OCI-LY1 (cell line): Measurements from ENCODE around the gene GLIPR2.

Experiments used
- H2AFZ ChIP-seq: fragments of 200-600 bp; sonication (generic), shearing (Covaris generic); 2 replicates; pipeline ENCODE4 v1.6.0; 2014; ENCODE audit warnings: antibody characterized with exemption, mild to moderate bottlenecking, low read length
- H3F3A ChIP-seq: fragments of 200-600 bp; sonication (generic), shearing (Covaris generic); 2 replicates; pipeline ENCODE4 v1.6.0; 2014; ENCODE audit warnings: mild to moderate bottlenecking, antibody characterized with exemption, low read length, moderate library complexity; ENCODE audit not compliant: insufficient read depth
- H3K27ac ChIP-seq: fragments of 200-600 bp; sonication (generic); 2 replicates; pipeline ENCODE4 v1.5.1; 2014; ENCODE audit warnings: low read length, mixed run types, mild to moderate bottlenecking, low read depth; ENCODE audit not compliant: poor library complexity, severe bottlenecking
- H3K27me3 ChIP-seq: fragments of 200-600 bp; sonication (generic); 2 replicates; pipeline ENCODE4 v1.6.0; 2014; ENCODE audit warnings: antibody characterized with exemption, mild to moderate bottlenecking, low read length, moderate library complexity; ENCODE audit not compliant: insufficient read depth
- H3K36me3 ChIP-seq: fragments of 200-600 bp; sonication (generic); 2 replicates; pipeline ENCODE4 v1.6.1; 2014; ENCODE audit warnings: mild to moderate bottlenecking, antibody characterized with exemption, low read length, moderate library complexity, mixed read lengths; ENCODE audit not compliant: insufficient read depth
- H3K4me1 ChIP-seq: fragments of 200-600 bp; sonication (generic); 2 replicates; pipeline ENCODE4 v1.5.1; 2014; ENCODE audit warnings: mild to moderate bottlenecking, low read length, moderate library complexity; ENCODE audit not compliant: insufficient read depth, severe bottlenecking
- H3K4me2 ChIP-seq: fragments of 200-600 bp; sonication (generic), shearing (Covaris generic); 2 replicates; pipeline ENCODE4 v1.6.1; 2014; ENCODE audit warnings: low read length
- H3K4me3 ChIP-seq: fragments of 200-600 bp; sonication (generic); 2 replicates; pipeline ENCODE4 v1.5.1; 2014; ENCODE audit warnings: low read length, low read depth, mild to moderate bottlenecking, mixed read lengths; ENCODE audit not compliant: poor library complexity, severe bottlenecking
- H3K79me2 ChIP-seq: fragments of 200-600 bp; shearing (Covaris generic); 2 replicates; pipeline ENCODE4 v1.6.1; 2016; ENCODE audit warnings: mixed run types, low read length, mixed read lengths; ENCODE audit not compliant: insufficient read depth
- H3K9ac ChIP-seq: fragments of 200-600 bp; sonication (generic), shearing (Covaris generic); 2 replicates; pipeline ENCODE4 v1.6.1; 2014; ENCODE audit warnings: mild to moderate bottlenecking, low read length, mixed read lengths
- H3K9me2 ChIP-seq: fragments of 200-600 bp; sonication (generic), shearing (Covaris generic); 2 replicates; pipeline ENCODE4 v1.6.1; 2014; ENCODE audit warnings: low read depth, mild to moderate bottlenecking, low read length, mixed read lengths
- H3K9me3 ChIP-seq: fragments of 200-600 bp; shearing (Covaris generic); 2 replicates; pipeline ENCODE4 v1.6.1; 2014; ENCODE audit warnings: low read length, mixed read lengths
- H4K20me1 ChIP-seq: fragments of 200-600 bp; sonication (generic), shearing (Covaris generic); 2 replicates; pipeline ENCODE4 v1.6.0; 2016; ENCODE audit warnings: mild to moderate bottlenecking, low read length; ENCODE audit not compliant: insufficient read depth
- CTCF ChIP-seq: fragments of 200-600 bp; sonication (generic), shearing (Covaris generic); IDR thresholded peaks from 2 replicates; pipeline ENCODE4 v1.5.1; 2017; ENCODE audit warnings: mild to moderate bottlenecking, antibody characterized with exemption, low read length, moderate library complexity, mixed read lengths
- EZH2 ChIP-seq: fragments of 200-600 bp; sonication (generic), shearing (Covaris generic); IDR thresholded peaks from 2 replicates; pipeline ENCODE4 v1.8.0; 2017; ENCODE audit warnings: borderline replicate concordance, mixed run types, mild to moderate bottlenecking, antibody characterized with exemption, low read length, moderate library complexity, mixed read lengths

The GLIPR2 gene

GRCh38 chr9:36091026-36091953, 45.2 kb upstream of the GLIPR2 start:
- Histone ChIP-seq H3K9me2 (no peaks in the 10 kb centered on the region), H3K4me3 (no peak overlapping the region), H3K79me2 (no peaks in the 10 kb centered on the region), H3K4me1 (no peaks in the 10 kb centered on the region), H3K4me2 (no peak overlapping the region), H3K9me3 (no peaks in the 10 kb centered on the region), H3K36me3 (no peaks in the 10 kb centered on the region), H3K27me3 (no peaks in the 10 kb centered on the region), H3K9ac (no peak overlapping the region), H3K27ac (no peak overlapping the region), H2AFZ (no peak overlapping the region), H4K20me1 (no peaks in the 10 kb centered on the region), H3F3A (no peaks in the 10 kb centered on the region)
- TF ChIP-seq EZH2 (no peak), CTCF (no peak)

GRCh38 chr9:36092014-36092413, 44.5 kb upstream of the GLIPR2 start:
- Histone ChIP-seq H4K20me1 (no peaks in the 10 kb centered on the region), H3K4me3 (no peak overlapping the region), H3K79me2 (no peaks in the 10 kb centered on the region), H2AFZ (no peak overlapping the region), H3K27me3 (no peaks in the 10 kb centered on the region), H3K4me2 (no peak overlapping the region), H3K36me3 (no peaks in the 10 kb centered on the region), H3K9ac (no peak overlapping the region), H3K9me3 (no peaks in the 10 kb centered on the region), H3K9me2 (no peaks in the 10 kb centered on the region), H3F3A (no peaks in the 10 kb centered on the region), H3K4me1 (no peaks in the 10 kb centered on the region), H3K27ac (no peak overlapping the region)
- TF ChIP-seq EZH2 (no peak), CTCF (no peak)

- Histone ChIP-seq H3K4me3 (no peak overlapping the region), H3F3A (no peaks in the 10 kb centered on the region), H3K4me2 (no peak overlapping the region), H4K20me1 (no peaks in the 10 kb centered on the region), H2AFZ (no peak overlapping the region), H3K79me2 (no peaks in the 10 kb centered on the region), H3K4me1 (no peaks in the 10 kb centered on the region), H3K27me3 (no peaks in the 10 kb centered on the region), H3K27ac (no peak overlapping the region), H3K9me3 (no peaks in the 10 kb centered on the region), H3K9me2 (no peaks in the 10 kb centered on the region), H3K9ac (no peak overlapping the region), H3K36me3 (no peaks in the 10 kb centered on the region)
- TF ChIP-seq CTCF (no peak), EZH2 (no peak)
Measured at GRCh38 chr9:36092509-36093215, 43.9 kb upstream of the GLIPR2 start.
